Measurements from ENCODE around the gene RPS19BP1.

- no peak for TF ChIP-seq MAX (IDR thresholded peaks at IDR 0.05)
- TF ChIP-seq EP300 (IDR thresholded peaks at IDR 0.05; ENCODE audit: borderline replicate concordance): no peak
- TF ChIP-seq REST (IDR thresholded peaks at IDR 0.05; ENCODE audit: low read depth): no peak
- no peak for TF ChIP-seq CREB1 (IDR thresholded peaks at IDR 0.05; ENCODE audit: low read depth)
- no peak for TF ChIP-seq YY1 (IDR thresholded peaks at IDR 0.05; ENCODE audit: low read depth)
- no peak for TF ChIP-seq TAF1 (IDR thresholded peaks at IDR 0.05; ENCODE audit: low read depth)
- TF ChIP-seq NFIC (IDR thresholded peaks at IDR 0.05): no peak
- no peak for TF ChIP-seq TEAD4 (IDR thresholded peaks at IDR 0.05)
- TF ChIP-seq CEBPB (IDR thresholded peaks at IDR 0.05): no peak
- TF ChIP-seq ZBTB7A (IDR thresholded peaks at IDR 0.05; ENCODE audit: low read depth): no peak
- TF ChIP-seq RAD21 (IDR thresholded peaks at IDR 0.05; ENCODE audit: low read depth): no peak
Observed at GRCh38 chr22:39528080-39528661, 4.4 kb downstream of the RPS19BP1 start.
